ENCODE results near the gene EXTL1.

GRCh38 chr1:26022404-26022779, 817 bp downstream of the EXTL1 start:
- TF ChIP-seq CTCF (IDR thresholded peaks at IDR 0.05) (no peak), POLR2AphosphoS5 (IDR thresholded peaks at IDR 0.05) (no peak)

Data from breast epithelium (tissue), 3 donors.